GM18499 (cell line): ENCODE measurements around the gene CDNF.
"Not testable (repeated sequence)": the region's sequence is repeated elsewhere in the genome, so short reads cannot be mapped to it uniquely, and the experiment has no call there.

ENCODE experiments used
- ATAC-seq: cut with Tn5 transposase; IDR thresholded peaks from one replicate; pipeline ENCODE4 v1.9.1; 2021; ENCODE audit warnings: moderate number of reproducible peaks; ENCODE audit not compliant: insufficient read depth, unreplicated experiment

CDNF gene

DNA sequence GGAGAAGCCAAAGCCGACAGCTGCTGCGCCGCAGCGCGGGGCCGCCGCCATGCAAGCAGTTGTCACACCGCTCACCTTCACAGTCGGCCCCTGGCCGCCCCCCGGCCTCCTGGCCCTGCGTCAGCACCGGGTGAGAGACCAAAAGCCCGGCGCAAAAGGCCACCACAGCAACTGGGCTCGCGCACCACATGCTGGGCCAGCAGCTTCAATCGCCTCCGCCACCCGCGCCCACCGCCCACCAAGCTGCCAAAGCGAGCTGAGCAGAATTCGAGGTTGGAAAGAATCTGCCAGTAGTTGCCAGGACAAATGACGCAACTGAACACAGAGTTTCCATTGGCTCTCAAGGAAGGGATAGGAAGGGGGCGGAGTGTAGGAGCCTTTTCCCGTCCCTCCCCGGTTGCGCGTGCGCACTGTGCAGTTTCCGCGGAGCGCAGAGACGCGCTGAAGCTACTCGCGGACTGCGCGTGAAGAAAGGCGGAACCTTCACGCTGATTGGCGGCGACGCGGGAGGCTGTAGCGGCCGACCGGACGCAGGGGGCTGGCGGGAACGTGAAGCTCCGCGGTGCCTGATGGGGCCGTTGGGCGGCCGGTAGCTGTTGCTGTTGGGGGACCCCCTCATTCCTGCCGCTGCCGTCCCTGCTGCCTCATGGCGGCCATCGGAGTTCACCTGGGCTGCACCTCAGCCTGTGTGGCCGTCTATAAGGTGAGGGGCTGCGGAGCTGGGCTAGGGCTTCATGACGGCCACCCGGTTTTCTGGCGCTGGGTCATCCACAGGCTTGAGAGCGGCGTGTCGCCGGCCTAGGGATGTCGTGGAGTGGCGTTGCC is at the start of gene CDNF, which contains the start of the genes HSPA14 and MSANTD7:
Gene CDNF, minus strand, starts transcription at position 281 of the 825 bp plus-strand sequence. Its CDS starts 91 bp downstream, at position 190.
Gene HSPA14, plus strand, starts transcription at position 550 of the 825 bp plus-strand sequence. Its CDS starts 97 bp downstream, at position 647.
Gene MSANTD7, plus strand, starts transcription at position 550 of the 825 bp plus-strand sequence. CDS start 3,979 bp downstream, outside the sequence.
- peak; percentile 92 for ATAC-seq

GRCh38 chr10:14884082-14884481 is 46.2 kb upstream of the CDNF start:
- no peak for ATAC-seq

- no peak for ATAC-seq
These were observed 42.4 kb upstream of the CDNF start for GRCh38 chr10:14880229-14880628.

DNA sequence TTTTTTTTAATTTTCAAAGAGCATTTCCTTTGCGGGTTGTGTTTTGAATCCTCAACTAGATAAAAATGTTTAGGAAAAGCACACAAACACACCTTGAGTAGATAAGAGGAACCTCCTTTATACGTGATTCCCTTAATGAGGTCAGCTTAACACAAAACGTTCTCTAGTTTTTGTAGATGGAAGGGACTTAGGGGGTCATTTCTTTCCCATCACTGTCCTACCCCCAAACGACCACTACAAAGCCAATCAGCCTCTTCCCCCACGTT is 42.0 kb upstream of the CDNF start:
- ATAC-seq, result no peak

DNA sequence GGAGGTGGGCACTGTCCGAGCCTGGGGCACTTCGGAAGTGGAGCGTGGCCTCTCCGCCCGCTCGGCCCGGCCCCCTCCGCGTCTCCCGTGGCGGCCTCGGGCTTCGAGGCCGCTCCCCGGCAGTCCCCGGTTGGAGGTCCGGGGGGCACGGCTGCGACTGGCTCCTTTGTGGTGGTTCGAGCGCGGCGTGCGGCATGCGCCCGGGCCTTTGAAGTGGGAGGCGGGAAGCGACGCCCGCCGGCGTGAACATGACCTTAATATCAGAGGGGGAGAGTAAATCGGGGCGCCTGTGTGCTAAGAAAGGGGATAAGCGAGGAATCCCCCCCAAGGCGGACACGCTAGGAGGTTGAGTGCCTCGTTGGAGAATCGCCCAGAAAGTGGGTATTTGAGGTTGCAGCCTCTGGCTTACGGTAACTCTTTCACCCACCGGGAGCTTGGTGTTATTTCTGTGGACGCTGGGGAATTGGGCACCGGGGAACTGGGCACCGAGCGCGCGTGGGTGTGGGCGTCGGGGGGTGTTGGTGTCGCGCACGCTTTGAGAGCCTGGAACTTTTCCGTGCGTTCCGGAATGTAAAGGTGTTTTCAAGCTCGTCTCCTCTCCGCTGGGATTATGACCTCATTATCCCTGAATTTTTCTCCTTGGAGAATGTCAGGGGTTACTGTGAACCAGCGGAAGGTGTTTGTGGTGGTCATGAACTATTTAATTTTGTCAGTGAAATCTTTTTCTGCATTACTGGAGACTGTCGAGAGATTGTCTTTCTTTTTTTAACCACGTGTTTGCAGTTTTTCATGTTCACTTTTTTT is 41.5 kb upstream of the CDNF start:
- ATAC-seq, result no peak

GRCh38 chr10:14878266-14879123 is 40.7 kb upstream of the CDNF start, which contains the start of gene SUV39H2:
TSS of gene SUV39H2 (plus strand) at chr10:14878866. CDS start at chr10:14878889, 23 bp downstream.
- peak; percentile 69 for ATAC-seq

- no peak for ATAC-seq
These were observed 38.9 kb upstream of the CDNF start for GRCh38 chr10:14876764-14877163.

DNA sequence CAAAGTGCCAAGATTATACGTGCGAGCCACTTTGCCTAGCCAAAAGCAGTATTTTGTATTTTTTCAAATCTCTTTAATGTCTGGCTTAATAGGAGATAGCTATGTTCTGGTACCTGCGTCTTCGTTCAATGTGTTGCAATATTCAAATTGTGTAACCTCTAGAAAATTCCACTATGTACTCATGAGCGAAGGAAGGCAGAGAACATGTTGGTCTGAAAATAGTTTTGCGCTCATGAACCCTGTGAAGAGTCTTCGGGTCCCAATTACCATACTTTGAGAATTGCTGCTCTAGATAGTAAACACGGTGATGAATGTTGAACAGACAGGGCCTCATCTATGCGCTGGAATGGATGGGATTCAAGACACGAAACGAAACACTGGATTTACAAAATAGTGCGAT is 38.1 kb upstream of the CDNF start:
- ATAC-seq, result no peak

DNA sequence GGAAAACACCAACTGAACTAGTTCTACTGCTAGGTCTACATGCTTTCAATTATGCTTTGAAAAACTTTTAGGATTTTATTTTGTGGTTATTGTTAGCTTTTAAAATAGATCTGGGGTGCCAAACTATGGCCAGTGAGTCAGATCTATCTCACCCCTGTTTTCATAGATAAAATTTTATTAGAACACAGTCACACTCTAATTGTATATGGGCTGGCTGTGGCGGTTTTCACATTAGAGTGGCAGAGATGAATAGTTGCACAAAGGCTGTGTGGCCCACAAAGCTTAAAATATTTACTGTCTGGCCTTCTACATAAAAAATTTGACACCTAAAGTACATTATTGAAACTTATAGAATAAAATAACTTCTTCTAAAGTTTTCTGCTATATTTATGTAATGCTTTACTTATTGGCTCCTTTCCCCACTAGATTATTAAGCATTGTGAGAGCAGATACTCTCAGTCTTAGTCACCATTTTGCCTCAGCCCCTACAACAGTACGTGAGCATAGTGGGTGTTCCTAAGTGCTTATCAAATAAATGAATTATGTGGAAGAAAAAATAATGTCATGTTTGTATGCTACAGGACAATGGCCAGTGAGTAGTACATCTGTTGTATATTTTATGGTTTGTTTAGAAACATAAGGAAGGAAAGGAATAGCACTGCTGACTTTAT is 35.4 kb upstream of the CDNF start:
- peak; percentile 42 for ATAC-seq

DNA sequence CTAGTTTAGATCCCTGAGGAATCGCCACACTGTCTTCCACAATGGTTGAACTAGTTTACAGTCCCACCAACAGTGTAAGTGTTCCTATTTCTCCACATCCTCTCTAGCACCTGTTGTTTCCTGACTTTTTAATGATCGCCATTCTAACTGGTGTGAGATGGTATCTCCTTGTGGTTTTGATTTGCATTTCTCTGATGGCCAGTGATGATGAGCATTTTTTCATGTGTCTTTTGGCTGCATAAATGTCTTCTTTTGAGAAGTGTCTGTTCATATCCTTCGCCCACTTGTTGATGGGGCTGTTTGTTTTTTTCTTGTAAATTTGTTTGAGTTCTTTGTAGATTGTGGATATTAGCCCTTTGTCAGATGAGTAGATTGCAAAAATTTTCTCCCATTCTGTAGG is 27.0 kb upstream of the CDNF start:
- ATAC-seq, result not testable (repeated sequence)

DNA sequence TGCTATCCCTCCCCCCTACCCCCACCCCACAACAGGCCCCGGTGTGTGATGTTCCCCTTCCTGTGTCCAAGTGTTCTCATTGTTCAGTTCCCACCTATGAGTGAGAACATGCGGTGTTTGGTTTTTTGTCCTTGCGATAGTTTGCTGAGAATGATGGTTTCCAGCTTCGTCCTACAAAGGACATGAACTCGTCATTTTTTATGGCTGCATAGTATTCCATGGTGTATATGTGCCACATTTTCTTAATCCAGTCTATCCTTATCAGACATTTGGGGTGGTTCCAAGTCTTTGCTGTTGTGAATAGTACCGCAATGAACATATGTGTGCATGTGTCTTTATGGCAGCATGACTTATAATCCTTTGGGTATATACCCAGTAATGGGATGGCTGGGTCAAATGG is 26.6 kb upstream of the CDNF start:
- not testable (repeated sequence) for ATAC-seq

- no peak for ATAC-seq
These were observed 23.0 kb upstream of the CDNF start for GRCh38 chr10:14860791-14861190.

DNA sequence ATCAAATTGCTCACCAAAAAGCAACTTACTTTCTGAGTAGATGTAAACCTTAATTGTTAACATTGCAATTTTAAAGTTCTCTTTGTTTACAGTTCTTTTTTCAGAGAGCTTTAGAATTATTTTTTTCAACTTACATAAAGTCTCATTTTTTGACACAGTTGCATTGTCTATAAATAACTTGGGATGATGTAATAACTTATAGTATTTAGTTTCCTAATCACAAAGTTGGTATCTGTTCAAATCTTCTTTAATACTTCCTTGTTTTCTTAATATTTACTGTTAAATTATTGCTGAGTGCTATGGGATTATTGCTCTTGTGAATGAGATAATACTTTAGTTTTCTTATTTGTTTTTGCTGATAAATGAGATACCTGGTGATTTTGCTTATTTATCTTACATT is 21.9 kb upstream of the CDNF start:
- ATAC-seq, result no peak

DNA sequence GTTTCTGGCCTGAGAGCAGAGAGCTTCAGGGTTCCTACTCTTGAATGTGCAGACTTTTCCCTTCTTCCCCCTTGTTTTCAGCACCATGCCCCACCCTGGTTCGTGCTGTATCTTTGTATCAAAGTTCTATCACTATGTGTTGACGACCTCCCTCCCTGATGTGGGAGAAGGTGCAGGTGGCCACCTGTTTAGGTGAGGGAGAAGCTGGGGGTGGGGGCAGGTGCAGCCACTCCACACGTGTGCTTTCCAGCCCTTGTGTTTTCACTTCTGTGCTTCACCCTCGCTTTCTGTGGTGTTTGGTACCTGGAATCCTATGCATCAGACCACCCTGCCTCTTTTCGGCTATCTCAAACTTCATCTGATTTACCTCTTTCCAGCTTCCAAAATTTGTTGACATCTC is 21.2 kb upstream of the CDNF start:
- no peak for ATAC-seq

- ATAC-seq, result no peak
These were observed 20.6 kb upstream of the CDNF start for GRCh38 chr10:14858338-14858960.

DNA sequence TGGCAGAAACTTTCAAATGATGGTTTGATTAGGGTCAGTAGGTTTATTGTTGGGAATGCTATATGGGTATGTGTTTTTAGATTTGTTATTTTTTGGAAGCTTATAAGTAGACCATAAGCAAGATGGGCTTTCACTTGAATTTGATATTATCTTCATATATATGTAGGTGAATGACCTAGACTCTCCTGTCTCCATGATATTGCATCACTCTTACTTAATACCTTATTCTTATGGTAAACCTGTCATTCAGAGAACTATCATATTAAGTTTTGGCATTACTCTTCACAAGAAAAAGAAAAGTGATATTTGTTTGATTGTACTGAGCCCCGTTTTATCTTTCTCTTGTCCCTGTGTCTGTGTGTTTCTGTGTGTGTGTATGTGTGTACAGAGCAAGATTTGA is 17.6 kb upstream of the CDNF start:
- no peak for ATAC-seq

GRCh38 chr10:14852236-14852635 is 14.4 kb upstream of the CDNF start:
- no peak for ATAC-seq

- ATAC-seq, result no peak
These were observed 7.1 kb upstream of the CDNF start for GRCh38 chr10:14844948-14845347.

DNA sequence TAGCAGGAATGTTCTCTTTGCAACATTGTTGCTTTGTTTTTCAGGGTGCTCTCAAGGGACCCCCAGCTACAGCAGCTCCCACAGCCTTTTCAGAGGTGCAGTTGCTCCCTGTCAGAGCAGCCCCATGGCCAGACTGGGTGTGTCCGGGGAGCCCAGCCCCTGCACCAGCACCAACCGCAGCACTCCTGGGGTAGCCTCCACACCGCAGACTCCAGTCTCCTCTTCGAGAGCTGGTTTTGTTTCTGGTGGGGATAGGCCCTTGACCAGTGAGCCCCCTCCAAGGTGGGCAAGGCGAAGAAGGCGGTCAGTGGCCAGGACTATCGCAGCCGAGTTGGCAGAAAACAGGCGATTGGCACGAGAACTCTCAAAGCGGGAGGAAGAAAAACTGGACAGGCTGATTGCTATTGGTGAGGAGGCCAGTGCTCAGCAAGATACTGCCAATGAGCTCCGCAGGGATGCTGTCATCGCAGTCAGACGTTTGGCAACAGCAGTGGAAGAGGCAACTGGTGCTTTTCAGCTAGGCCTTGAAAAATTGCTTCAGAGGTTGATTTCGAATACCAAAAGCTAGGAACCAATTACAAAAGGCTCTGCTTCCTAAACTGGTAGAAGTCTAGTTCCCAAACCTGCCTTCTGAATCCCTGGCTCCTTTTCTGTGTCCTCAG is 5.6 kb upstream of the CDNF start:
- ATAC-seq, result no peak
